GM18868 (cell line): ENCODE data around the gene PRICKLE4.

Experiments used
- ATAC-seq: cut with Tn5 transposase; IDR thresholded peaks from one replicate; pipeline ENCODE4 v1.9.1; 2021; ENCODE audit warnings: mild to moderate bottlenecking, moderate library complexity; ENCODE audit not compliant: unreplicated experiment

The PRICKLE4 gene

DNA sequence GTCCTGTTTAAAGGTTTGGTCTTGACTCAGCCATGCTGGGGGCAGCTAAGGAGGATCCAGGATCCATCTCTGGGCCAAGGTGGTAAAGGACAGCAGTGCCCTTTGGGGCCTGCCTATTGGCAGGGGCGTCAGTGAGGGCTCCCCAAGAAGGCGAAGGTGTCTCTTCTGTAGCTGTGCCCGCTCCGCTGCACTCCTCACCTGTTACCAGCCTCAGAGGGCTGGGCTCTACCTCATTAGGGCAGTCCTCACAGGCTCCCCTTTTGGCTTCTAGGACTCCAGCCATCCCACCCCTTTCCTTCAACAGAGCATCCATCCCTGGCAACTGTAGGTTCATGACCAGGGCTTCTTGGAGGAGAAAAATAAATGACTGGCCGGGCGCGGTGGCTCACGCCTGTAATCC is 11.2 kb upstream of the PRICKLE4 start:
- no peak for ATAC-seq

- ATAC-seq = no peak
These were observed 10.1 kb upstream of the PRICKLE4 start for GRCh38 chr6:41770381-41771057.

- ATAC-seq = no peak
These were observed 9.3 kb upstream of the PRICKLE4 start for GRCh38 chr6:41771058-41771983.

DNA sequence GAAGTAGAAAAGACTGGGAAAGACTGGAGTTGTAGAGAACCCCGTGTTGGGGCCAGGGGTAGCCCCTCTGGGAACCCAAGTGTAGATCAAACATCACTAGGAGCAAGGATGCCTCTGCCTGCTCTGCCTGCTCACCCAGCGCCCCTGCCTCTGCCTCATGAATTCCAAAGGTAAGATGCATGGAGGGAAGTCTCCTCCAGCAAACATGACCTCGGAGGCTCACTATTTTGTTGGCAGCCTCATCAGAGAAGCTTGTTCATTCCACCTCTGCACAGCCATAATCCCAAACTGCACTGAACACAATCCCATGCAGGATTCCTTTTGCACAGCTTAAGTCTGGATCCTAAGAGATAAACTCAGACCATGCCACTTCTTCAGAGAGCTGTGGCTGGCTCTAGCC is 5.7 kb upstream of the PRICKLE4 start:
- ATAC-seq = no peak

GRCh38 chr6:41775293-41775882 is 5.2 kb upstream of the PRICKLE4 start:
- ATAC-seq = no peak

DNA sequence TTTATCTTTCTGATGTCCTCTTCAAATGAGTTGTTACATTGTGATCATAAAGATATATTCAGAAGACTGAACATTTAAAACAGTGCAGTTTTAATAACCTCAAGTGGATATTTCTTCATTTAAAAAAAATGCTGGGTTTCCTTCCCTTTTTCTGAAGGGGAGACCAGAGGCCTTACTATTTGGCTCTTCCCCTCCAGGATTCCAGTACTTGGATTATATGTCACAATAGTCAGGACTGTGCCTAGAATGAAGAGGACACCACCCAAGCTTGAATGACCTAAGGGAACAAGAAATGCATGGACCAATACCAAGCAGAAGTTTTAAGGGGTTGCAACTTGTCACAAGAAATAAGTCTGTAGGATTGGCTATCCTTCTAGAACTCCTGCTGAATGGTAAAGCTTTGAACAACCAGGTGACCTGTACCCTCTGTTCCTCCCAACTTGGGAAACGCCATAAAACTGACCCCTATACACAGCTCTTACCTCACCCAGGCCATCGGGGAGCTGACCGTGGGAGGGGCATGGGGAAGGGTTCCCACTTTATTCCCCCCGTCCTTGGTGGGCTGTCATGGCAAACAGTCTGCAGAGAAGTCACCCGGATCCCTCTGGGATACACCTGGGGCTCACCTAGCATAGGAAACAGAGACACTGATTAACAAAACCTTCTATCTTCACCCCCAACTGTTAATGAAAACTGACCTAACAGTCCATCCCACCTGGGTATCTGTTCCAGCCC is 2.9 kb upstream of the PRICKLE4 start:
- ATAC-seq = no peak

DNA sequence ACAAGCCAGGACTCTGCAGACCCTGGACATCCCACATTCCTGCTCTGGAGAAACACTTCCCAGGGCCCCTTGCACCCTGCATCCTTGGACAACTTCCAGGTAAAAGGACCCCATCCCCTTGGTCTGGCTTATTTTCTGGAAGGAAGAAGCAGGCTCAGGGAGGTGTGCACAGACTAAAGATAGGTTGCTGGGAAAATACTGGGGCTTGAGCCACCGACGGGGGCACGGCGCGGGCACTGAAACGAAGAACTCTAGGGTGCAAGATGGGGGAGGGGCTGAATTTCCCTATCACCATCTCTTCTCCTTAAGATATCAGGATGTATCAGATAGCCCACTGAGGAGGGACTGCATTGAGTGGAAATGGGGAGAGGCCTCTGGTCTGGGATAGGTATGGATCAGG is 1.7 kb upstream of the PRICKLE4 start:
- ATAC-seq = no peak

DNA sequence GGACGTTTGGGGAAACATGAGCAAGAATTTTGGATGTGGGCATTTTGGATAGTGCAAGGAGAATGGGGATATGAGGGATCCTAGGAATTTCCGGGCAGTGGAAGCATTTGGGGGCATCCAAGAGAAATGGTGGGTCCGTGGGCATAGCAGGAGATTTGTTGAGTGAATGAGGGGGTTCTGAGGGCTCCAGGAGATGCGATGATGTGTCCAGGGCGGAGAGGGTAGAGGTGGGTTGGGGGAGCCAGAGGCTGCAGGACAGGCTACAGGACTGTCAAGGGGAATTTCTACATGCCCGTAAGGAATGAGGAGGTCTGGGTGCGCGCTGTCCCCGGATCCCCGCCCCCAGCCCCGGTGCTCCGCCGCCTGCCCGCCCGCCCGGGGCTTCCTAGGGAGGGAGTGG is 1.2 kb upstream of the PRICKLE4 start:
- ATAC-seq = peak; percentile 15

DNA sequence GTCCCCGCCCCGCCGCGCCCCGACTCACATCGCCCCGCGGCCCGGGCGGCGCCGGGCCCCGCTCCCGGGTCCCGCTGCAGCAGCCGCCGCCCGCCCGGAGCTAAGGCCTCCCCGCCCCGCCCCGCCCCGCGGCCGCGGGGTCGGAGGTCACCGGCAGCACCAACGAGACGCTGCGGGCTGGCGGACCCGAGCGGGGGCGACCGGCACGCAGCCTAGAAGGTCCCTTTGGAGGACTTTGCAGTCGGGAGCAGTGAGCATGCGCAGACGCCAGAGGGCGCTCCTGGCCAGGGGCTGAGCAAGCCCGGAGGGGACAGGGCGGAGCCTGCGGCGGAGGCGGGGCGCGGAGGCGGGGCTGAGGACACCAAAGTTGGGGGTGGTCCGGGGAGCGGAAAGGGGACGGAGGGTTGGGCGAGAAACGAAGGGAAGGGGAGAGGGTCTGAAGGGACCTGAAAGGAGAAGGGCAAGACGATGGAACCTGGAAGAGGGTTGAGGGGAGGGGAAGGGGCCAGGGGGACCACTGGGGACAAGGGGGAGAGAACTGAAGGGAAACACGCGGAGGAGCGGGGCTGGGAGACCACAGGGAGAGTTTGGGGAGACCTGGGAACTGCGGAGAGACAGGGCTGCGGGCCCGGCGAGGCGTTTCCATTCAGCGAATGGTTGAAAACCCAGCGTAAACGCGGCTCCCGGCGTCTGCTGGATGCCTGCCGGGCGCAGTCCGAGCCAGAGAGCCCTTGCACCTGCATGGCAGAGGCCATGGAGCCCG is 613 bp upstream of the PRICKLE4 start, which contains the start of gene FRS3:
Gene FRS3 (minus strand): TSS at position 113 of the 763 bp plus-strand sequence. CDS start 2,913 bp downstream, outside the sequence.
- peak; percentile 92 for ATAC-seq

DNA sequence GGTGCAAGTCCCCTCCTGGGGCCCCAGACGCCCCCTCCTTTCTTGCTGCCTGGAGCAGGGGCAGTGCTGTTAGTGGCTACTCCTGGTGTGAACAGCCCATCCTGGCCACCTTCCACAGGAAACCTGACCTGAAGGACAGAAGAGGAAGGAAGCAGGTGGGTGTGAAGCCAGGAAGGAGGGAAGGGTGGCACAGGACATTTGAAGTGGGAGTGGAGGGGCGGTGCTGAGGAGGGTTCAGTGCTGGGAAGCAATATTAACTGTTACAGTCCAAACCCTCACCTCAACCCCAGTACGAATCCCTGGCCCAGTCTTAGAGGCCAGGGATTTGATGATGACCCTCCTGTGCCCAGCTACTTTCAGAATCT is 766 bp downstream of the PRICKLE4 start:
- no peak for ATAC-seq

GRCh38 chr6:41783106-41783780 is 2.7 kb downstream of the PRICKLE4 start:
- no peak for ATAC-seq

GRCh38 chr6:41784581-41785171 is 4.1 kb downstream of the PRICKLE4 start:
- ATAC-seq = no peak

- no peak for ATAC-seq
These were observed 4.7 kb downstream of the PRICKLE4 start for GRCh38 chr6:41785254-41785653.

DNA sequence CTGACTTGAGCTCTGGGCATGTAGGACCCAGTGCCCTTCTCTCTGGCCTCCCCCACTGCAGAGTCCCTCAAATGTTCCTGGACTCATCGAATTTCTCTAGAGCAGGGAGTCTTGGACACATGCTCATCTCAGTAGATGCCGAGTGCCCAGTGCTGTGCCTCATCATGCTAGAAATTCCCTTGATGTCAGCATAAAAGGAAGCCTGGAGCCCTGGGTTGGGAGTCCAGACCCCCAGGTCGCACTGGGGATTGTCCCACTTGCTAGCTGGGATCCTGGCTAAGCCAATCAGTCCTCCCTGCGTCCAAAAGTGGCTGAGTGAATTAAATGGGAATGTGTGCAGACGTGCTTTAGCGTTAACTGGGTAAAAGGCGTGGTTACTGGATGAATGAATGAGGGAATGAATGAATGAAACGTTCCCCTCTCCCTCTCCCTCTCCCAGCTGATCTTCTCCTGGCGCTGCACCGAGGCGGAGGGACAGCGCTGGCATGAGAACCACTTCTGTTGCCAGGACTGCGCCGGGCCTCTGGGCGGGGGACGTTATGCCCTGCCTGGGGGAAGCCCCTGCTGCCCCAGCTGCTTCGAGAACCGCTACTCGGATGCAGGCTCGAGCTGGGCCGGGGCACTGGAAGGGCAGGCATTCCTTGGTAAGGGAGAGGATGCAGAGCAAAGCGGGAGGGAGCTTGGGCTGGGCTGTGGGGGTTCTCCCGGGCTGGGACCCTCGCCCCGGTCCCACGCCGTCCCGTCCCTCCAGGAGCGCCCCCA is 5.3 kb downstream of the PRICKLE4 start:
- no peak for ATAC-seq

GRCh38 chr6:41786451-41787218 is 6.1 kb downstream of the PRICKLE4 start:
- peak; percentile 51 for ATAC-seq

DNA sequence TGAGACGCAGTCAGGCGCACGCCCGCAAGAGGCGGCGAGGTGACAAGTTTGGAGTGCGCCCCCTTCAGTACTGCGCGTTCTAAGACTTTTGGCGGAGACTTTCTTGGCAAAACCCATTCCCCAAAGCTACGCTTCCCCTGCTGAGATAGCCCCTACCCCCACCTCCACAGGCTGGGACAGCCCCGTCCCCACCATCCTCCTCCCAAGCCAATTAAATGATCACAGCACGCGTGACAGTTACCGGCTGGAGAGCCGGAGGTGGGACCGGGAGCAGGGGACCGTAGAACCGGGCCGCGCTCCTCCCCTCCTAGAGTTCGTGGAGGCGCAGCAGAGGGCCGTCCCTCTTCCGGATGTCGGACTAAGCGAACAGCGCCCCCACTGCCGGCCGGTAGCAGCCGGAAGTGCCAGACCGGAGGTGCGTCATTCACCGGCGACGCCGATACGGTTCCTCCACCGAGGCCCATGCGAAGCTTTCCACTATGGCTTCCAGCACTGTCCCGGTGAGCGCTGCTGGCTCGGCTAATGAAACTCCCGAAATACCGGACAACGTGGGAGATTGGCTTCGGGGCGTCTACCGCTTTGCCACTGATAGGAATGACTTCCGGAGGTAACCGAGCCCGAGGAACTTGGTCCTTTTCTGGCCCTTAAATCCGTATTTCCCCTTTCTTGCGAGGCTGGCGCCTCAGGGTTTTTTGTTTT is 6.8 kb downstream of the PRICKLE4 start, which contains the start of gene TOMM6:
Gene TOMM6 (plus strand): TSS at position 476 of the 699 bp plus-strand sequence. CDS start 4 bp downstream, at position 480.
- peak; percentile 83 for ATAC-seq

- no peak for ATAC-seq
These were observed 8.8 kb downstream of the PRICKLE4 start for GRCh38 chr6:41789390-41789724.
